Neural crest cell (in vitro differentiated cells): ENCODE measurements around the gene SDK1. TPM values are rescaled to one million over a fixed set of nuclear protein-coding genes. Genes with fewer than 3 reads are reported as not detected.

Experiments
- DNase-seq: peaks from one replicate; pipeline ENCODE4 v3.0.0; 2021; ENCODE audit warnings: low read depth, mixed read lengths, low spot score
- H3K27ac Mint-ChIP-seq: one replicate; pipeline ENCODE4 v1.8.0; 2021; ENCODE audit warnings: mild to moderate bottlenecking, mixed read lengths; ENCODE audit not compliant: unreplicated experiment
- H3K27me3 Mint-ChIP-seq: 2 replicates; pipeline ENCODE4 v1.8.0; 2021; ENCODE audit warnings: low read depth, mild to moderate bottlenecking, mixed read lengths
- H3K36me3 Mint-ChIP-seq: 2 replicates; pipeline ENCODE4 v1.8.0; 2021; ENCODE audit warnings: low read depth, mild to moderate bottlenecking, mixed read lengths
- H3K4me1 Mint-ChIP-seq: 2 replicates; pipeline ENCODE4 v1.8.0; 2021; ENCODE audit warnings: mixed read lengths
- H3K4me3 Mint-ChIP-seq: one replicate; pipeline ENCODE4 v1.8.0; 2021; ENCODE audit warnings: mild to moderate bottlenecking, mixed read lengths
- H3K9me3 Mint-ChIP-seq: 2 replicates; pipeline ENCODE4 v1.8.0; 2021; ENCODE audit warnings: mixed read lengths
- total RNA-seq: library from RNA; stranded (reverse); gene quantifications from 2 replicates; pipeline ENCODE4 v1.2.1, GENCODE V29; 2021
- TF ChIP-seq, protein P1 (sequence below): fragments of 200-600 bp; sonication (generic); conservative IDR thresholded peaks from 2 replicates; pipeline ENCODE4 v1.5.0; 2021; ENCODE audit warnings: antibody characterized with exemption, mild to moderate bottlenecking

Gene SDK1
- total RNA-seq, 1 donor from 2014 or later, result 11.6 TPM

DNA sequence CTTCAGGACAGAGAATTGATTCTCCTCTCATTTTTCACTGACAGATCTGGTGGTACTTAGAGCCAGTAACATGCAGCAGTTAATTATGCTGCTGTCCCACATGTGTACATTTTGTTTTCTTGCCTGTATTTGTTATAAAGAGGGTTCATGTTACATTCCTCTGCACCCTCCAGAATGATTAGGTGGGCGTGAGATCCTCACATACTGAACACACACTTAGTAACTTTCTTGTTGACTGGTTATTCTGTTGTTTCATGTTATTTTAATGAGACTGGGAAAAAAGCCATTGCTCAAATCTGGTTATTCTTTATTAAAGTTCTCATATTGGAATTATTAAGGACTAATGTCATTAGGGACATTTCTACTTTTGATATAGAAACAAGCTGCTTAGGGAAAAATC, 409.1 kb downstream of the SDK1 start:
- H3K27me3 Mint-ChIP-seq, result no peaks in the 10 kb centered on the region
- H3K4me1 Mint-ChIP-seq, result peaks cover 5% of the 10 kb centered on the region
- peaks cover 3% of the 10 kb centered on the region for H3K9me3 Mint-ChIP-seq
- peaks cover 7% of the 10 kb centered on the region for H3K36me3 Mint-ChIP-seq
- H3K27ac Mint-ChIP-seq, result no peak overlapping the region
- TF ChIP-seq, protein P1, sequence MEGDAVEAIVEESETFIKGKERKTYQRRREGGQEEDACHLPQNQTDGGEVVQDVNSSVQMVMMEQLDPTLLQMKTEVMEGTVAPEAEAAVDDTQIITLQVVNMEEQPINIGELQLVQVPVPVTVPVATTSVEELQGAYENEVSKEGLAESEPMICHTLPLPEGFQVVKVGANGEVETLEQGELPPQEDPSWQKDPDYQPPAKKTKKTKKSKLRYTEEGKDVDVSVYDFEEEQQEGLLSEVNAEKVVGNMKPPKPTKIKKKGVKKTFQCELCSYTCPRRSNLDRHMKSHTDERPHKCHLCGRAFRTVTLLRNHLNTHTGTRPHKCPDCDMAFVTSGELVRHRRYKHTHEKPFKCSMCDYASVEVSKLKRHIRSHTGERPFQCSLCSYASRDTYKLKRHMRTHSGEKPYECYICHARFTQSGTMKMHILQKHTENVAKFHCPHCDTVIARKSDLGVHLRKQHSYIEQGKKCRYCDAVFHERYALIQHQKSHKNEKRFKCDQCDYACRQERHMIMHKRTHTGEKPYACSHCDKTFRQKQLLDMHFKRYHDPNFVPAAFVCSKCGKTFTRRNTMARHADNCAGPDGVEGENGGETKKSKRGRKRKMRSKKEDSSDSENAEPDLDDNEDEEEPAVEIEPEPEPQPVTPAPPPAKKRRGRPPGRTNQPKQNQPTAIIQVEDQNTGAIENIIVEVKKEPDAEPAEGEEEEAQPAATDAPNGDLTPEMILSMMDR, result no peak
- no peak overlapping the region for H3K4me3 Mint-ChIP-seq
- DNase-seq, result no peak

DNA sequence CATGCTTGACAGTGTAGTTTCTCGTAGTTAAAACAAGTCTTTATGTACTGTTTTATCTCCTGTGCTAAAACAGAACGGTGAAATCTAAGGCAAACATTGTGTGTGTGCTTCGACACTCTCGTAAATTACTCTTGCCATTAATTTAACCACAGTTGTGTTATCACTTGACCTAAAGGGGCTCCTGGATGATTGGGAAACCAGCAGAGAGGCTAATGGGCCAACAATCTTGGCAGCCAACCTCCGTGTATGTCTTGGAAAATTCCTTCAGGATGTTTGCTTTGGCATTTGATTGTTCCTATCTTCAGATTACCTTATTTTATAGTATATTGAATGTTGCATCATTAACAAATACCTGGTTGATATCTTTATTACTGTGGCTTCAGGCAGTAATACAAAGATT, 409.5 kb downstream of the SDK1 start:
- H3K4me3 Mint-ChIP-seq, result no peak overlapping the region
- TF ChIP-seq, protein P1, result no peak
- H3K27me3 Mint-ChIP-seq, result no peaks in the 10 kb centered on the region
- H3K9me3 Mint-ChIP-seq, result peaks cover 3% of the 10 kb centered on the region
- H3K4me1 Mint-ChIP-seq, result peaks cover 5% of the 10 kb centered on the region
- no peak overlapping the region for H3K27ac Mint-ChIP-seq
- peaks cover 7% of the 10 kb centered on the region for H3K36me3 Mint-ChIP-seq
- no peak for DNase-seq

DNA sequence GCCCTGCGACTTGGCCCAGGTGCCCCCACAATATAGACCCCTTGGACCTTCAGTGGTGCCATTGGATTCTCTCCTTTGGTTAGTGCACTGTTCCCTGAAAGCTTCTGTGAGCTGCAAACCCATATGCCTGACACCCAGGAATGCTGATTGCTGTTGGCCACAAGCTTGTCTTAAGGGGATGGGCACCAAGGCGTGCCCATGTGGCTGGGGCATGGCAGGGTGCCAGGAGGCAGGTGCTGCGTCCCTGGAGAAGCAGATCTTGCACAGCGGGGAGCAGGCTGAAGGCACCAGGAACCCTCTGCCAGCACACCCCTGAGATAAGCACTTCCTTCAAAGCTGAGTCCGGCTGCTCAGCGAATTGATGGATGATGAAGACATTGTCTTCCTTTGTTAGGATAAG, 411.8 kb downstream of the SDK1 start:
- H3K27ac Mint-ChIP-seq, result no peak overlapping the region
- H3K4me3 Mint-ChIP-seq, result no peak overlapping the region
- no peaks in the 10 kb centered on the region for H3K27me3 Mint-ChIP-seq
- no peak for DNase-seq
- TF ChIP-seq, protein P1, result no peak
- no peaks in the 10 kb centered on the region for H3K36me3 Mint-ChIP-seq
- H3K4me1 Mint-ChIP-seq, result peaks cover 5% of the 10 kb centered on the region
- no peaks in the 10 kb centered on the region for H3K9me3 Mint-ChIP-seq

DNA sequence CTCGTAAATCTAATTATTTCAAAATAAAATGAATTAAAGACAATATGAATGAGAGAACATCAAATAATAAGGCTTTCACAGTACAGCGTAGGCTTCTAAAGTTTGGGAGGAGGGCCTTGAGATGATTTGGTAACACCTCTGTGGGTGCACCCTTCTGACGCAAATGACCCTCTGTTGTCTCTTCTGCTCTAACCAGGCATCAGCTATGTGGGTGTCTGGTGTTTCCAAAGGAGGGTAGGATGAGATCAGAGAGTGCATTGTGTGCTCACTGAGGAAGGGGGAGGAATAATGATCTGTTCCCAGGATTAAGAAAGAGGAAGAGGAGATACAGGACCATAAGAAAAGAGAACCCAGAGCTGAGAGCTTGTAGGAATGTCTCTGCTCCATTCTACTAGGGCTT, 420.4 kb downstream of the SDK1 start:
- Mint-ChIP-seq H3K27me3 (no peaks in the 10 kb centered on the region), H3K4me1 (peaks cover 3% of the 10 kb centered on the region), H3K27ac (no peak overlapping the region), H3K4me3 (no peak overlapping the region), H3K36me3 (no peaks in the 10 kb centered on the region), H3K9me3 (peaks cover 3% of the 10 kb centered on the region)
- TF ChIP-seq, protein P1, result no peak
- no peak for DNase-seq

DNA sequence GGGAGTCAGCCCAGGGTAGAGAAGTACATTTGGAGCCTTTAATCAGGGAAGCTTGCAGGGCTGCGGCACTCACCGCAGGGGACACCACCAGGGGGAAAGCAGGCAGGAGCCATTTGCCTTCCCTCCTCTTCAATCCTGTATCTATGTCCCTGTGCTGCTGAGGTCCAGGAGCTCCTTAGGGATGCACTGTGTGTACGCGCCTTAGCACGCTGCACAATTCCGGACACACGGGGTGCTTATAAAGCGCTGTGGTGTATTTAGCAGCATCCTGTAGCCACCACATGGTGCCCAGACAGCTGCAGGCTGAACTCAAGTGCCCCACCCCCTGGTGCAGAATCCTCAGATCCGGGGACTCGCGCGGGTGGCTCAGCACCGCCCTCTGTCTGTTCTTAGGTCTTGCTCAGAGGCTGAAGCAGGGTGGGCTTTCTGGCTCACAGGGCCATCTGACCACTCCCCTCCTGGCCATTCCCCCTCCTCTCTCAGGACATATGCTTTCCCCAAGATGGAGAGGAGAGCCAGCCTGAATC, 421.4 kb downstream of the SDK1 start:
- H3K9me3 Mint-ChIP-seq, result peaks cover 3% of the 10 kb centered on the region
- no peak overlapping the region for H3K27ac Mint-ChIP-seq
- H3K27me3 Mint-ChIP-seq, result no peaks in the 10 kb centered on the region
- H3K36me3 Mint-ChIP-seq, result no peaks in the 10 kb centered on the region
- no peak overlapping the region for H3K4me3 Mint-ChIP-seq
- peaks cover 3% of the 10 kb centered on the region for H3K4me1 Mint-ChIP-seq
- TF ChIP-seq, protein P1, result peak; percentile 41
- DNase-seq, result peak; percentile 34
